DND-41 (cell line): ENCODE data around the gene PEX14.

Experiments used
- ATAC-seq: fragments of 200-7000 bp; cut with Tn5 transposase; 3 replicates; pipeline ENCODE4 v1.9.1; 2021; ENCODE audit warnings: low read depth; ENCODE audit not compliant: insufficient read depth
- DNase-seq: peaks from one replicate; pipeline ENCODE4 v3.0.0-alpha.2; 2020
- H2AFZ ChIP-seq: 2 replicates; pipeline ENCODE4 v1.6.0; 2012; ENCODE audit warnings: low read depth, low read length
- H3K27ac ChIP-seq: 2 replicates; pipeline ENCODE4 v1.5.1; 2012; ENCODE audit warnings: low read length, inconsistent platforms
- H3K27me3 ChIP-seq: fragments of 200-600 bp; sonication (generic); 2 replicates; pipeline ENCODE4 v1.6.0; 2012; ENCODE audit warnings: low read length, mild to moderate bottlenecking, inconsistent platforms; ENCODE audit not compliant: insufficient read depth, poor library complexity
- H3K36me3 ChIP-seq: 2 replicates; pipeline ENCODE4 v1.5.1; 2012; ENCODE audit warnings: low read length, inconsistent platforms; ENCODE audit not compliant: insufficient read depth
- H3K4me1 ChIP-seq: 2 replicates; pipeline ENCODE4 v1.5.1; 2012; ENCODE audit warnings: mild to moderate bottlenecking, low read length; ENCODE audit not compliant: insufficient read depth
- H3K4me2 ChIP-seq: 2 replicates; pipeline ENCODE4 v1.6.0; 2012; ENCODE audit warnings: mild to moderate bottlenecking, moderate library complexity, low read length, inconsistent platforms; ENCODE audit not compliant: insufficient read depth
- H3K4me3 ChIP-seq, 2 experiments: fragments of 200-600 bp in 1 of 2; shearing (Covaris generic) in 1 of 2; 2 replicates each; pipeline ENCODE4 v1.5.1; 2012 to 2016; ENCODE audit warnings: inconsistent platforms in 2 of 2, low read length in 2 of 2, mild to moderate bottlenecking in 2 of 2, low read depth in 1 of 2, moderate library complexity in 1 of 2
- H3K79me2 ChIP-seq: 2 replicates; pipeline ENCODE4 v1.6.0; 2012; ENCODE audit warnings: low read length, inconsistent platforms; ENCODE audit not compliant: insufficient read depth
- H3K9ac ChIP-seq: 2 replicates; pipeline ENCODE4 v1.6.0; 2012; ENCODE audit warnings: low read depth, mild to moderate bottlenecking, inconsistent platforms, low read length, moderate library complexity
- H3K9me3 ChIP-seq: 2 replicates; pipeline ENCODE4 v1.5.1; 2012; ENCODE audit warnings: low read length, moderate library complexity, mild to moderate bottlenecking, inconsistent platforms; ENCODE audit not compliant: insufficient read depth, severe bottlenecking
- H4K20me1 ChIP-seq: 2 replicates; pipeline ENCODE4 v1.6.0; 2012; ENCODE audit warnings: low read length; ENCODE audit not compliant: insufficient read depth
- CTCF ChIP-seq: IDR thresholded peaks from 2 replicates; pipeline ENCODE4 v1.5.1; 2012; ENCODE audit warnings: borderline replicate concordance, low read length, moderate library complexity, mild to moderate bottlenecking; ENCODE audit not compliant: poor library complexity, severe bottlenecking; ENCODE audit errors: extremely low read depth
- EZH2 ChIP-seq: IDR thresholded peaks from 3 replicates; pipeline ENCODE4 v1.6.1; 2012; ENCODE audit warnings: borderline replicate concordance, low read depth, mild to moderate bottlenecking, moderate library complexity, low read length, inconsistent platforms; ENCODE audit not compliant: severe bottlenecking

The PEX14 gene

GRCh38 chr1:10522322-10522860 is 47.6 kb downstream of the PEX14 start:
- H3K9me3 ChIP-seq: no peaks in the 10 kb centered on the region
- no peak overlapping the region for H3K4me3 ChIP-seq
- no peaks in the 10 kb centered on the region for H3K36me3 ChIP-seq
- TF ChIP-seq EZH2 (no peak), CTCF (no peak)
- H3K27ac ChIP-seq: no peak overlapping the region
- H3K79me2 ChIP-seq: peaks cover 38% of the 10 kb centered on the region
- peaks cover 6% of the 10 kb centered on the region; the same call in 1 of the 2 replicates for H4K20me1 ChIP-seq
- ATAC-seq: no peak
- no peaks in the 10 kb centered on the region for H3K4me1 ChIP-seq
- H3K9ac ChIP-seq: no peak overlapping the region
- no peaks in the 10 kb centered on the region for H3K27me3 ChIP-seq
- DNase-seq: no peak
- no peak overlapping the region for H2AFZ ChIP-seq
- H3K4me2 ChIP-seq: no peak overlapping the region

DNA sequence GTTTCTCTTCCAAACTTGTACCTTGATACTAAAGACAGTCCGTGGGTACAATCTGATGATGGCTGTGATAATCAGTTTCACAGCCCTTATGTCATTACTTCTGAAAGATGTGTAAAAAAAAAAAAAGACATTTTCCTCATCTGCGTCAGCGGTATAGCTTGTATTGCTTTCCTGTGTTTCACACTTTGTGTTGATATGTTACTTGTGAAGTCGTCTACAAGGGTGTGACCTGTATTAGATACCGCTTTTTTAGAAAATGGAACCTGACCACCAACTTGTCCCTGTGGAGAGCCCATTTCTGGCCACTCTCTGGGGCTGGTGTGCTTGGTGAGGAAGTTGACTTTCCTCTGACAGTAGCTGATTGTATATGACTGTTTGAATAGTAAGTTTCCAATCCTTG is 50.5 kb downstream of the PEX14 start:
- TF ChIP-seq CTCF: no peak
- TF ChIP-seq EZH2: no peak
- H2AFZ ChIP-seq: no peak overlapping the region
- H4K20me1 ChIP-seq: peaks cover 5% of the 10 kb centered on the region; the same call in 1 of the 2 replicates
- H3K9me3 ChIP-seq: no peaks in the 10 kb centered on the region
- H3K4me2 ChIP-seq: no peak overlapping the region
- no peak for ATAC-seq
- H3K36me3 ChIP-seq: no peaks in the 10 kb centered on the region
- H3K9ac ChIP-seq: no peak overlapping the region
- H3K79me2 ChIP-seq: peaks cover 18% of the 10 kb centered on the region
- no peak overlapping the region for H3K4me3 ChIP-seq
- DNase-seq: no peak
- H3K27me3 ChIP-seq: no peaks in the 10 kb centered on the region
- H3K27ac ChIP-seq: no peak overlapping the region
- H3K4me1 ChIP-seq: no peaks in the 10 kb centered on the region

- Histone ChIP-seq H3K36me3 (no peaks in the 10 kb centered on the region), H3K4me1 (no peaks in the 10 kb centered on the region), H3K79me2 (peaks cover 27% of the 10 kb centered on the region), H4K20me1 (peaks cover 9% of the 10 kb centered on the region), H3K9ac (no peak overlapping the region), H3K27me3 (no peaks in the 10 kb centered on the region), H3K4me3 (no peak overlapping the region), H3K9me3 (no peaks in the 10 kb centered on the region), H3K27ac (no peak overlapping the region), H3K4me2 (no peak overlapping the region), H2AFZ (no peak overlapping the region)
- ATAC-seq: no peak
- no peak for DNase-seq
- TF ChIP-seq EZH2 (no peak), CTCF (no peak)
These were observed 53.6 kb downstream of the PEX14 start for GRCh38 chr1:10528066-10529014.
